Karpas-422 (cell line): ENCODE data around the gene ZSWIM4. TPM values are rescaled to one million over a fixed set of nuclear protein-coding genes. Genes with fewer than 3 reads are reported as not detected.

ENCODE experiments used
- DNase-seq: peaks from one replicate; pipeline ENCODE4 v3.0.0-alpha.2; 2015
- H2AFZ ChIP-seq: fragments of 200-600 bp; sonication (generic); 2 replicates; pipeline ENCODE4 v1.6.1; 2014; ENCODE audit warnings: antibody characterized with exemption, low read length, mixed read lengths
- H3K27ac ChIP-seq: fragments of 200-600 bp; sonication (generic); 2 replicates; pipeline ENCODE4 v1.5.1; 2014; ENCODE audit warnings: mild to moderate bottlenecking, low read length, moderate library complexity
- H3K27me3 ChIP-seq: fragments of 200-600 bp; sonication (generic); 2 replicates; pipeline ENCODE4 v1.6.1; 2014; ENCODE audit warnings: low read length, mixed read lengths
- H3K36me3 ChIP-seq: fragments of 200-600 bp; sonication (generic); 2 replicates; pipeline ENCODE4 v1.6.1; 2014; ENCODE audit warnings: low read length, mixed read lengths; ENCODE audit not compliant: insufficient read depth
- H3K4me1 ChIP-seq: fragments of 200-600 bp; sonication (generic); 2 replicates; pipeline ENCODE4 v1.6.1; 2014; ENCODE audit warnings: mild to moderate bottlenecking, low read length, mixed read lengths
- H3K4me2 ChIP-seq: fragments of 200-600 bp; sonication (generic); 2 replicates; pipeline ENCODE4 v1.6.1; 2014; ENCODE audit warnings: low read length, low read depth, mild to moderate bottlenecking; ENCODE audit not compliant: poor library complexity, severe bottlenecking
- H3K4me3 ChIP-seq: fragments of 200-600 bp; sonication (generic); 2 replicates; pipeline ENCODE4 v1.5.1; 2014; ENCODE audit warnings: mild to moderate bottlenecking, antibody characterized with exemption, low read length, mixed read lengths
- H3K79me2 ChIP-seq: fragments of 200-600 bp; sonication (generic); 2 replicates; pipeline ENCODE4 v1.6.1; 2014; ENCODE audit warnings: mild to moderate bottlenecking, low read length, mixed read lengths
- H3K9ac ChIP-seq: fragments of 200-600 bp; sonication (generic); 2 replicates; pipeline ENCODE4 v1.6.0; 2014; ENCODE audit warnings: low read length
- H3K9me2 ChIP-seq: fragments of 200-600 bp; sonication (generic), shearing (Covaris generic); replicated peaks from 2 replicates; pipeline ENCODE4 v1.6.0; 2014; ENCODE audit warnings: mild to moderate bottlenecking, low read length, moderate library complexity; ENCODE audit not compliant: insufficient read depth
- H3K9me3 ChIP-seq: fragments of 300-700, 200-600 bp; sonication (generic); 2 replicates; pipeline ENCODE4 v1.6.1; 2014; ENCODE audit warnings: low read length, mixed read lengths
- H4K20me1 ChIP-seq: fragments of 200-600 bp; sonication (generic); 2 replicates; pipeline ENCODE4 v1.6.1; 2014; ENCODE audit warnings: mild to moderate bottlenecking, antibody characterized with exemption, low read length, low read depth; ENCODE audit not compliant: insufficient read depth
- total RNA-seq: library from RNA; depleted of rRNA; stranded (reverse); fragments of >200 nt; shearing (Covaris generic); gene quantifications from 2 replicates; pipeline ENCODE4 v1.2.3, GENCODE V29; 2014; ENCODE audit warnings: low replicate concordance

The ZSWIM4 gene
- total RNA-seq, 1 experiment from 2014 or later = 7.3 TPM

GRCh38 chr19:13831537-13832467 lies 36.6 kb downstream of the ZSWIM4 start:
- H3K27me3 ChIP-seq = no peaks in the 10 kb centered on the region
- no peak for DNase-seq
- no peak overlapping the region for H3K4me2 ChIP-seq
- H2AFZ ChIP-seq = no peak overlapping the region
- H3K79me2 ChIP-seq = no peaks in the 10 kb centered on the region
- no peak overlapping the region for H3K27ac ChIP-seq
- peaks cover 17% of the 10 kb centered on the region for H3K4me1 ChIP-seq
- no peaks in the 10 kb centered on the region for H3K36me3 ChIP-seq
- no peak overlapping the region for H3K9ac ChIP-seq
- no peaks in the 10 kb centered on the region for H3K9me2 ChIP-seq
- no peaks in the 10 kb centered on the region for H3K9me3 ChIP-seq
- H3K4me3 ChIP-seq = no peak overlapping the region
- H4K20me1 ChIP-seq = no peaks in the 10 kb centered on the region

DNA sequence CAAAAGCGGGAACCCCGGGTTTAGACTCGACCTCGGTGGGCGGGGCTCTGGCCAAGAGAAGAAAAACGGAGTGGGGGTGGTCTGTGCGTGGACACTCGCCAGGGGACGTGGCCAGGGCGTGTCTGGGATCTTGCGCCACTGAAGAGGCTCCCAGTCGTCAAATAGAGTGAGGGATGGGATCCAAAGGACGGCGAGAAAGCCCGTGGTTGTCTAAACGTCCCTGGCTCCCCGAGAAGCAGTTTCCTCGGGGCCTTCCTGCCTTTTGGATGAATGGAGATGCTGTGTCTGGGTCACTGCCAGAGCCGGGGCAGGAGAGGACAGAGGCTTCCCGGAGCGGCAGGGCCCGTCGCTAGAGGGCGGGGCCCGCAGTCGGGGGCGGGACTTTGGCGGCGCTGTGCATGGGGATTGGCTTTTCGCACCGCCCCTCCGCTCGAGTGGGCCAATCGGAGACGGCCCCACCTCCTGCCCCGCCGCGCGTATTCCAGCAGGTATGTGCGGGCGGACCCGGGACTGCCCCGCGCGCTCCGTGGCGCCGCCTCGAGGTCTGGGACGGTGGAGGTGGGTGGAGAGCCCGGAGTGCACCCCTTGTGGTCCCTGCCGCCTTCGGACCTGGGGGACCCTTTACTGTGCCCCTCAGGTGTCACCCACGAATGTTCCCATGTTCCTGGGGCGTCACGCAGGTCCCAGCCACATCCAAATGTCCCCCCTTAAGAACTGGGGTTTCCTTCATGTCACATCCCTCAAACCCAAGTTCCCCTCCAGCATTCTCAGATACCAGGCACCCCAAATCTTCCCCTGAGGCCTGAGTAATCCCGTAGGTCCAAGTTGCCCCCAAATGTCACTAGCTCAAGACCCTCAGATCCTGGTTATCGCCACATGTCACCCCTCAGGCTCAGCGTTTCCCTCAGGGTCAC lies 38.3 kb downstream of the ZSWIM4 start:
- Histone ChIP-seq H3K9me3 (no peaks in the 10 kb centered on the region), H3K4me3 (peak overlapping the region; percentile 71), H4K20me1 (no peaks in the 10 kb centered on the region), H2AFZ (peak overlapping the region; percentile 99), H3K9me2 (no peaks in the 10 kb centered on the region), H3K27me3 (no peaks in the 10 kb centered on the region), H3K4me2 (peak overlapping the region; percentile 75), H3K36me3 (no peaks in the 10 kb centered on the region), H3K27ac (no peak overlapping the region), H3K79me2 (no peaks in the 10 kb centered on the region), H3K9ac (peak overlapping the region; percentile 71), H3K4me1 (peaks cover 22% of the 10 kb centered on the region)
- peak; percentile 96 for DNase-seq

- Histone ChIP-seq H3K4me1 (peaks cover 30% of the 10 kb centered on the region), H3K4me2 (peak overlapping the region; percentile 75), H3K9ac (peak overlapping the region; percentile 71), H3K27ac (no peak overlapping the region), H2AFZ (no peak overlapping the region), H3K9me2 (no peaks in the 10 kb centered on the region), H3K4me3 (peak overlapping the region; percentile 71), H3K27me3 (no peaks in the 10 kb centered on the region), H3K36me3 (no peaks in the 10 kb centered on the region), H3K79me2 (no peaks in the 10 kb centered on the region), H4K20me1 (no peaks in the 10 kb centered on the region), H3K9me3 (no peaks in the 10 kb centered on the region)
- DNase-seq = peak; percentile 39
Measured at GRCh38 chr19:13834244-13835069, 39.2 kb downstream of the ZSWIM4 start.

DNA sequence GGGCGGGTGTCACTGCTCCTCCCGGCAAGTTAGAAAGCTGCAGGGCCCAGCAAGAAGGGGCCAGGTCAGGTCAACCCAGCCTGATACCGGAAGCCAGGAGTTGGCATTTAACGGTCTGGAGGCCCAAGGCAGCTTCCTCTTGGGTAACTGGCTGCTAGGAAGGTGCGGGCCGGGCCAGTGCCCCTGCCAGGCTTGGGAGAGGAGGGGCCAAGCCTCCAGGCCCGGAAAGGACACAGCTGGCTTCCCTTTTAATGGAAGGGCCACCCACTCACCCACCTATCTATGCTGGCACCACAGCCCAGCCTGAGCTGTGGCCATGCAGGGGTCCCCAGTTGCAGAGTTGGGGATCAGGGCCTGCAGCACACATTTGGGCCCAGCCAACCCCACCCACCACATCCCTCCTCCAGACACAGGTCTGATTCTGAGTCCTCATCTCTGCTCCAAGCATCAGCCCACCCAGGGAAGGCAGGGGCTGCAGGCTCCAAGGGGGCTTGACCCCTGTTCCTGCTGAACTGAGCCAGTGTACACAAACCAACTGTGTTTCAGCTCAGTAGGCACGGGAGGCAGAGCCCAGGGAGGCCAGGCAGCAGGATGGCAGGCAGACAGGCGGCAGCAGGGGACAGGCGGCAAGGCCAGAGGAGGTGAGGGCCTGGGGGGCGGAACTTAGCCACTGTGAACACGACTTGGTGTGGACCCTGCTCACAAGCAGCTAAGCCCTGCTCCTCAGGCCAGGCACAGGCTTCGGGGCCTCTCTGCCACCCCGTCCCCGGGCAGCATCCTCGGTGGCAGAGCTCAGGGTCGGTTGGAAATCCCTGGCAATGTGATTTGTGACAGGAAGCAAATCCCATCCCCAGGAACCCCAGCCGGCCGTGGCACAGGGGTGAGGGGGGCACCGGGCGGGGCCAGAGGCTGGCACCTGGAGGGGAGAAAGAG lies 40.8 kb downstream of the ZSWIM4 start:
- no peak overlapping the region for H3K4me2 ChIP-seq
- H3K9me2 ChIP-seq = no peaks in the 10 kb centered on the region
- H3K36me3 ChIP-seq = no peaks in the 10 kb centered on the region
- no peak overlapping the region for H3K4me3 ChIP-seq
- no peaks in the 10 kb centered on the region for H3K9me3 ChIP-seq
- peak overlapping the region; percentile 44; the same call in 1 of the 2 replicates for H3K27ac ChIP-seq
- no peaks in the 10 kb centered on the region for H4K20me1 ChIP-seq
- no peaks in the 10 kb centered on the region for H3K27me3 ChIP-seq
- H3K79me2 ChIP-seq = no peaks in the 10 kb centered on the region
- DNase-seq = peak; percentile 40
- peak overlapping the region; percentile 61; the same call in 1 of the 2 replicates for H2AFZ ChIP-seq
- H3K4me1 ChIP-seq = peaks cover 43% of the 10 kb centered on the region
- H3K9ac ChIP-seq = peak overlapping the region; percentile 44

DNA sequence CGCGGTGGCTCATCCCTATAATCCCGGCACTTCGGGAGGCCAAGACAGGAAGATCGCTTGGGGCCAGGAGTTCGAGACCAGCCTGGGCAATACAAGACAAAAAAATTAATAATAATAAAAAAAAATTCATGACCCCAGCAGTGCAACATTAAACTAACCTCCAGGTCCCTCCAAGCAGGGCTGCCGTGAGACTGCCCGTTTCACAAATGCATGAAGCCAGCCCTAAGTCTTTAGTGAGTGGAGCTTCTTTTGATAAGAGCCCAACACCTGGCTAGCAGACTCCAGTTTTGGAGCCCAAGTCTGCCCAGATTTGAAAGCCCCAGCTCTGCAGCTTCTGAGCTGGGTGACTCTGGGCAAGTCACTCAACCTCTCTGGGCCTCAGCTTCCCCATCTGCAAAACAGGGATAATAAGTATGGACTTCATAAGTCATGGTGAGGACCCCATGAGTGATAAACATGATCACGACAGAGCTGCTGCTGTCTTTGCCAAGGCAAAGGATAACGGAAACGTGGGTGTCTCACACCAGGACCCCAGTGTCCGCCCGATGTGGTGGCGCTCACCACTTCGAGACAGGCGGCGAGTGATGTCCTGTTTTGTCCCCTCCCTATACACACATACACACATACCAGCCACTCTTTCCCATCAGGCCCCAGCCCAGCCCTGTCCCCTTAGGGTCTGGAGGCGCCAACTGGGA lies 43.3 kb downstream of the ZSWIM4 start:
- Histone ChIP-seq H3K9me3 (no peaks in the 10 kb centered on the region), H3K27ac (no peak overlapping the region), H3K79me2 (no peaks in the 10 kb centered on the region), H3K4me3 (peak overlapping the region; percentile 66; the same call in 1 of the 2 replicates), H3K4me1 (peaks cover 45% of the 10 kb centered on the region), H3K4me2 (peak overlapping the region; percentile 75), H3K9ac (peak overlapping the region; percentile 72), H3K36me3 (no peaks in the 10 kb centered on the region), H3K9me2 (no peaks in the 10 kb centered on the region), H2AFZ (no peak overlapping the region), H3K27me3 (no peaks in the 10 kb centered on the region), H4K20me1 (no peaks in the 10 kb centered on the region)
- DNase-seq = peak; percentile 38

DNA sequence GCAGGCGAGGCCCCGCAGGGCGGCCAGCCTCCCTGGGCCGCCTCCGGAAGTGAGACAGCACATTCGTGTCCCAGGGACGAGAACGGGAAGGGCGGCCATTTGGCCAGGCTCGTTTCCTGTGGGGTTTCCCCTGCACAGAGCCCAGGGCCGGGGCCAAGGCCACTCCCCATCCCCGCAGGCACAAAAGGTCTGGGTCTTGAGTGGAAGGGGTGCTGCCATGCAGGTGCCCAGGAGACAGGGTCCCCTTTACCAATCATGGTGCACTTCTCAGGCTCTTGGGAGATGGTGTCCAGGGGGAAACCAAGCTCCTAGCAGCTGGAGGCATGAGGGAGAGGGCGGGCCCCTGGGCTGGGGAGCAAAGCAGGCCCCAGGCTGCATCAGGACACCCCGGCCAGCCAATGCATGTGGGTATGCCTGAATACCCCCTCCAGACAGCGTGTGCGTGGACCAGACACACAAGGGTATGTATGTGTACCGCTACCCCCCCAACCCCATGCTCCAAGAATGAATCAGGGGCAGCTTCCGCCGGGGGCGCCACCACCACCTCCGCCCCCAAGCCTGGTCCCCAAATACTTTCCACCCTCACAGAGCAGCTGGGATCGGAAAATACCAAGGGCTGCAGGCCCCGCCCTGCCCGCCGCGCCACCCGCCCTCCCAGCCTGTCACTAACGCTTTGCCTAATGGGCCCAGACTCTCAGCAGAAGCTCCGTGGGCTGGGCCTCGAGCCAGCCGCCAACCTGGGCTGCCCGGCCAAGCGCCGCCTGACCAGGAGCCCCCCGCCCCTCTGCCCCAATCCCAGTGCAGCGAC lies 44.1 kb downstream of the ZSWIM4 start:
- Histone ChIP-seq H3K27me3 (no peaks in the 10 kb centered on the region), H3K36me3 (no peaks in the 10 kb centered on the region), H3K9ac (peak overlapping the region; percentile 72), H3K9me2 (no peaks in the 10 kb centered on the region), H4K20me1 (no peaks in the 10 kb centered on the region), H3K27ac (peak overlapping the region; percentile 47), H3K4me3 (peak overlapping the region; percentile 66), H3K4me1 (peaks cover 39% of the 10 kb centered on the region), H3K79me2 (no peaks in the 10 kb centered on the region), H3K9me3 (no peaks in the 10 kb centered on the region), H3K4me2 (peak overlapping the region; percentile 75), H2AFZ (peak overlapping the region; percentile 70; the same call in 1 of the 2 replicates)
- peak; percentile 81 for DNase-seq
